NCI-H2107 treated with DMSO at 0.1 percent for 48 hours (cell line): ENCODE measurements around the gene ZNF506.
"Not testable (repeated sequence)": the region's sequence is repeated elsewhere in the genome, so short reads cannot be mapped to it uniquely, and the experiment has no call there.

ENCODE experiments used
- DNase-seq: peaks from one replicate; lab custom pipeline; 2025; ENCODE audit not compliant: unreplicated experiment; lab: John Stamatoyannopoulos, UW

Gene ZNF506

DNA sequence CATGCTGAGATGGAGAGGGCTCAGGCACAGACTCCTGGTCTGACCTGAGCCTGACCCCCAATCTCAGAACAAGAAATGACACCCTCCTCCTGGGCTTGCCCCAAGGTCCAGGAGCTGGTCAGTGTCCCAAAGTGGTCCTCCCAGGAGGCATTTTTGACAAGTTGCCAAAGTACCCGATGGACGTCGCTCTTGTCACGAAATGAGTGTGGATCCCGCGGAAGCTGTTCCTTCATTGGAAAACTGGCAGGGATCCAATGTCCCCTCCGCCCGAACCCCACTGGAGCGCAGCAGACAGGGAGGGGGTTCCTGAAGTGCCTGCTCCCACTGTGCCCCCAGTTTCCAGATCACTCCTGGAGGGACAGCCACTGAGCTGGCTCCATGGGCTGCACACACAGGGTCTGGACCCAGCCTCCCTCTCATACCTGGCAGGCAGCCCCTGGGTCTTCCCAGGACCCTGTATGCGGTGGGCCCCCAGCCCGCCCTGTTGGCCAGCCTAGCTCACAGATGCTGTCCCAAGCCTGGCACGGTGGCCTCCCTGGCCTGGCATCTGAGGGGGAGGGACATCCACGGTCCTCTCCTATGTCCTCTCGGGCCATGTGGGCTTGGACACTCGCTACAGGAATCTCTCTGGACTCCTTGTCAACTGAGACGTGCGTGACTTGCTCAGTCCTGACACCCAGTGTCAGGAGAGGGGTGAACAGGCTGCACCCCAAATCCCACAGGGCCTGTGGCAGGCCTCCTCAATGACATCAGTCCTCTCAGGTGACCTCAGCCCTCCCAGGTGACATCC lies 75.9 kb downstream of the ZNF506 start:
- DNase-seq = no peak

DNA sequence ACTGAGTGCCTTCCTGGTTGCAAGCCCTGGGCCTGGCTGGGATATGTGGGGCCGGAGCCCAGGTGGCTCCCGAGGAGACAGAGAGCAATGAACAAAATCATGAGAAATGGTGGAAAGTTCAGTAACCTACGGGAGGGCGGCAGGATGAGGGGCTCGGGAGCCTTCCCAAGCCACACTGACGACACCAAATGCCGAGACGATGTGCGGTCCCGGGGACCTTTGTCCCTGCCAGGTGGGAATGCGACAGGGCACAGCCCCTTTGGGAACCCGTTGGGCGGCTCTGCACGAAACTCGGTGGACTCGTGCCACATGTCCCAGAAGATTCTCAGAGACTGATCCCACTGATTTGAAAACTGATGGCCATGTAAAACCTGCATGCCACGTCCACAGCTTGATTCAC lies 76.9 kb downstream of the ZNF506 start:
- DNase-seq = no peak

- DNase-seq = not testable (repeated sequence)
Measured at GRCh38 chr19:19743921-19744320, 77.6 kb downstream of the ZNF506 start.

DNA sequence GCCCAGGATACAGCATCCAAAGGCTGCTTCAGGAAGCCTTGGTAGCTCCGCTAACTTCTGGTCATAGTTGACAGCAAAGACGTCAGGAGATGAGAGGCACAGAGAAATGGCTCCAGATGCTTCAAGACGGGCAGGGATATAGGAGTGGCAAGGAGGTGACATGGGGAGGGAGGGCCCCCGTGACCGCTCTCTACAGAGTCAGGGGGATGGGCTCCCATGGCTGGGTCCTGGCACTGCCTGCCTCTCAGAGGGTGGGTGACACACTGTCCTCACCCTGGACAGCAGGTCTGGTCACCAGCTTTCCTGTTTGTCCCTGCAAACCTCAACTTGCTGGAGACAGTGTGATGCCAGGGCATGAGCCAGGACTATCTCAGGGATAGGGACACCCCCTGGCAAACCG lies 78.4 kb downstream of the ZNF506 start:
- DNase-seq = no peak

DNA sequence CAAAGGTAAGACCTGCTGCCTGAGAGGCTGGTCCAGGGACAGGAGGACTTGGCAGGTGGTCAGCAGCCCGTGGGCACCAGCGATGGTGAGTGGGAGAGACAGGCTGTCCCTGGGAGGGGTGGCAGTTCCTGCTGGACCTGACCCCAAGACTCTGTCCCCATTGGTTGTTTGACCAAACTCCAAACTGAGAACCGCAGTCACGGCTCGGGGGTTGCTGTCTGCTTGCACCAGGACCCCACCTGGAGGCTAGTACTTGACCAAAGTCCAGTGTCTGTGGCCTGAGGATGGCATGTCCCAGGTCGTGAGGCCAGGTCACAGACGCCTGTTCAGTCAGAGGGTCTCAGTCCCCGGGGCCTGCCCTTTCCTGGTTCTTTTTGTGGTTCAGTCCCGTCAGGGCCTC lies 78.8 kb downstream of the ZNF506 start:
- no peak for DNase-seq
